Stimulated activated CD8-positive, alpha-beta memory T cell treated with anti-CD3 and anti-CD28 coated beads, Interleukin-2, amount 100 ng/mL, for 1 hour (primary cell): ENCODE results near the gene ZNF84.

ENCODE experiments used
- DNase-seq, 2 donors: peaks; one replicate each; pipeline ENCODE4 v3.0.0-alpha.2; 2020; ENCODE audit warnings: low read depth in 2 of 2

Gene ZNF84

GRCh38 chr12:133037207-133038005 lies at the start of gene ZNF84:
Gene ZNF84 (plus strand): TSS chr12:133037509. CDS start chr12:133041468, 3,959 bp downstream.
- peak; percentile 94 for DNase-seq

DNA sequence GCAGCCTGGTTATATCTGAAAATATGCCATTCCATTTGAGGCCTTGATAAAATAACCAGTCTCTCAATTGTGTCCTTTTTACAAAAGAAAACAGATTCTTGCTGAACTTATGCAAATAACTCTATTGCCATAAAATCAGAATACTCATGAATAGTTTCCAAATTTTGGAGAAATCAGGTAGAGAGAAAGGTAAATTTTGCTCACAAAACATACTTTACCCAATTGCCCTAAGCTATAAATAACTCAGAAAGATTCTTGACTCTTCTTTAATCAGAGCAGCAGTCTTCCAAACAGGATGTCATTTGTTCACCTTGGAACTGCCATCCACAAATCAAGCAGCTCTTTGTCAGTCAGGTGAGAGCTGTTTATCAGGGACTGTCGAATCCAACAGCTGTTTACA lies 38.6 kb upstream of the ZNF84 start:
- no peak for DNase-seq

DNA sequence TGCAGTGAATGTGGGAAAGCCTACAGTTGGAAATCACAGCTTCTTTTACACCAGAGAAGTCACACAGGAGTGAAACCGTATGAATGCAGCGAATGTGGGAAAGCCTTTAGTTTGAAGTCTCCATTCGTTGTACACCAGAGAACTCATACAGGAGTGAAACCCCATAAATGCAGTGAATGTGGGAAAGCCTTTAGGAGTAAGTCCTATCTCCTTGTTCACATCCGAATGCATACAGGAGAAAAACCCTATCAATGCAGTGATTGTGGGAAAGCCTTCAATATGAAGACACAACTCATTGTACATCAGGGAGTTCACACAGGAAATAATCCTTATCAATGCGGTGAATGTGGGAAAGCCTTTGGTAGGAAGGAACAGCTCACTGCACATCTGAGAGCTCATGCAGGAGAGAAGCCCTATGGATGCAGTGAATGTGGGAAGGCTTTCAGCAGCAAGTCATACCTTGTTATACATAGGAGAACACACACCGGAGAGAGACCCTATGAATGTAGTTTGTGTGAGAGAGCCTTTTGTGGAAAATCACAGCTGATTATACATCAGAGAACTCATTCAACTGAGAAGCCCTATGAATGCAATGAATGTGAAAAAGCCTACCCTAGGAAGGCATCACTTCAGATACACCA lies 26.5 kb upstream of the ZNF84 start:
- DNase-seq = no peak

DNA sequence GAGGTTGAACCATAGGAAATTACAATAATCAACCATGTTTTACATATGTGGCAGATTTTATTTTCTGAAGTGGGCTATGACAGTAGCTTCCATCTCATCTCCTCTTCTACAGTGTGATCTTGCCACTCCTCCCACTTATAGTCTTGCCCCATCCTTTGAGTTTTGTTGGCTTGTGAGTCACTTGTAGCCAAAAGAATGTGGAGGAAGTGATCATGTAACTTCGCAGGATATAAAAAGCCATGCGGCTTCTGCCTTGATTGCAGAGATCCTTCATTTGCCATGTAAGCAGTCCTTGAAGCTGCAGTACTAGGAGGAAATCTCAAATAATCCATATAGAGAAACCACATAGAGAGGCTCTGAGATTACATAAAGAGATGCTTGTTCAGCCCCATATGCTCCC lies 13.7 kb upstream of the ZNF84 start:
- no peak for DNase-seq

- DNase-seq = no peak
Observed at GRCh38 chr12:133026996-133027395, 10.3 kb upstream of the ZNF84 start.

DNA sequence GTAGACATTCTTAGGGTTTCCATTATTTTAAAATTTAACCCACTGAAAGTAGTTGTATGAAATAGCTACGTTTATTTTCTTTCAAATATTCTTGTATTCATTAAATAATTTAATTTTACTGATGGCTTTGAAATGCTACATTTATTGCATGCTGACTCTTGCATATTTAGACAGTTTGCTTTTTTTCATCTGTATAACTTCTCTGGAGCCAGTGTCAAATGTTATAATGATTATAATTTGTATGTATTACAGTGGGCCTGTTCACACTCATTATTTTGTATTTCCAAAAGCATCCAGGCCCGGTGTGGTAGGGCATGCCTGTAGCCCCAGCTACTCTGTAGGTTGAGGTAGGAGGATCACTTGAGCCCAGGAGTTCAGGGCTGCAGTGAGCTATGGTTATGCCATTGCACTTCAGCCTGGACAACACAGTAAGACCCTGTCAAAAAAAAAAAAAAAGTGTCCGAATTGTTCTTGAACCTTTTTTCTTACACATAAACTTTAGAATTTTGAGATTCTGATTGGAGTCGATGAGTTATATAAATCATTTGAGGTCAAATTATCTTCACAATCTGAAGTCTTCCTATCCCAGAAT lies 905 bp downstream of the ZNF84 start:
- no peak for DNase-seq

DNA sequence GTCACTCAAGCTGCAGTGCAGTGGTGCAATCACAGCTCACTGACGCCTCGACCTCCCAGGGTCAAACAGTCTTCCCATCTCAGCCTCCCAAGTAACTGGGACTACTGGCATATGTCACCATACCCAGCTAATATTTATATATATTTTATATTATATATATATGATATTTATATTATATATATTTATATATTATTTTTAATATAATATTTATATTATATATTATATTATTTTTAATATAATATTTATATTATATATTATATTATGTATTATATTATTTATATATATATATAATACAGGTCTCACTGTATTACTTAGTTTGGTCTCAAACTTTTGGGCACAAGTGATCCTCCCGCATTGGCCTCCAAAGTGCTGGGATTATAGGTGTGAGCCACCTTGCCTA lies 9.4 kb downstream of the ZNF84 start:
- no peak for DNase-seq

DNA sequence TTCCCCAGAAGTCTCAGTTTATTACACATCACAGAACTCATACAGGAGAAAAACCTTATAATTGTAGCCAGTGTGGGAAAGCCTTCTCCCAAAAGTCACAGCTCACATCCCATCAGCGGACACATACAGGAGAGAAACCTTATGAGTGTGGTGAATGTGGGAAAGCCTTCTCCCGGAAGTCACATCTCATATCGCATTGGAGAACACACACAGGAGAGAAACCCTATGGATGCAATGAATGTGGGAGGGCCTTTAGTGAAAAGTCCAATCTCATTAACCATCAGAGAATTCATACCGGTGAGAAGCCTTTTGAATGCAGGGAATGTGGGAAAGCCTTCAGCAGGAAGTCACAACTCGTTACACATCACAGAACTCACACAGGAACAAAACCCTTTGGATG lies 20.1 kb downstream of the ZNF84 start:
- DNase-seq = no peak

DNA sequence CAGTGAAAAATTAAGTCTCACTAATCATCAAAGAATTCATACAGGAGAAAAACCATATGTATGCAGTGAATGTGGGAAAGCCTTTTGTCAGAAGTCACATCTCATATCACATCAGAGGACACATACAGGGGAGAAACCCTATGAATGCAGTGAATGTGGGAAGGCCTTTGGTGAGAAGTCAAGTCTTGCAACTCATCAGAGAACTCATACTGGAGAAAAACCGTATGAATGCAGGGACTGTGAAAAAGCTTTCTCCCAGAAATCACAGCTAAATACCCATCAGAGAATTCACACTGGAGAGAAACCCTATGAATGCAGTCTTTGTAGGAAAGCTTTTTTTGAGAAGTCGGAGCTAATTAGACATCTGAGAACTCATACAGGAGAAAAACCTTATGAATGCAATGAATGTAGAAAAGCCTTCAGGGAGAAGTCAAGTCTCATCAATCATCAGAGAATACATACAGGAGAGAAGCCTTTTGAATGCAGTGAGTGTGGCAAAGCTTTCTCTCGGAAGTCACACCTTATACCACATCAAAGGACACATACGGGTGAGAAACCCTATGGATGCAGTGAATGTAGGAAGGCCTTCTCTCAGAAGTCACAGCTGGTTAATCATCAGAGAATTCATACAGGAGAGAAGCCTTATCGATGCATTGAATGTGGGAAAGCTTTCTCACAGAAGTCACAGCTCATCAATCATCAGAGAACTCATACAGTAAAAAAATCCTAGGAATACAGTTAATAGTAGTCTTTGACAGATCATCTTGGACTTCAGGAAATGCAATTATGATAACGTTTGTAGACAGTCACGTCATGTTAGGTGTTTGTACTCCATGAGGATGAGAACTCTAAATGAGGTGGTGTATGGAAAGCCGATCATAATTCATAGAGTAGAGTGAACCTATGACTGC lies 21.1 kb downstream of the ZNF84 start:
- no peak for DNase-seq

- DNase-seq = no peak
Observed at GRCh38 chr12:133061954-133062353, 24.6 kb downstream of the ZNF84 start.

- no peak for DNase-seq
Observed at GRCh38 chr12:133063556-133063955, 26.2 kb downstream of the ZNF84 start.

GRCh38 chr12:133073836-133074235 lies 36.5 kb downstream of the ZNF84 start:
- DNase-seq = no peak

GRCh38 chr12:133080026-133080367 lies 42.7 kb downstream of the ZNF84 start:
- DNase-seq = peak; percentile 86 to 90

- DNase-seq = peak; percentile 83 to 89
Observed at GRCh38 chr12:133080368-133081158, 43.3 kb downstream of the ZNF84 start, which contains the start of gene ZNF140. Gene ZNF140 (plus strand): TSS chr12:133080923. CDS start chr12:133081321, 398 bp downstream.

- DNase-seq = no peak
Observed at GRCh38 chr12:133081159-133081780, 44.0 kb downstream of the ZNF84 start.

- DNase-seq = no peak
Observed at GRCh38 chr12:133083345-133083744, 46.0 kb downstream of the ZNF84 start.

DNA sequence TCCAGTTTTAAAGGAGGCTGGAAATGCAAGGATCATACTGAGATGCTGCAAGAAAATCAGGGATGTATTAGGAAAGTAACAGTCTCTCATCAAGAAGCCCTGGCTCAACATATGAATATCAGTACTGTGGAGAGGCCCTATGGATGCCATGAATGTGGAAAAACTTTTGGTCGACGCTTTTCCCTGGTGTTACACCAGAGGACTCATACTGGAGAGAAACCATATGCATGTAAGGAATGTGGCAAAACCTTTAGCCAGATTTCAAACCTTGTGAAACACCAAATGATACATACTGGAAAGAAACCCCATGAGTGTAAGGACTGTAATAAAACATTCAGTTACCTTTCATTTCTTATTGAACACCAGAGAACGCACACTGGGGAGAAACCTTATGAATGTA lies 68.3 kb downstream of the ZNF84 start:
- no peak for DNase-seq

GRCh38 chr12:133106253-133106652 lies 68.9 kb downstream of the ZNF84 start:
- no peak for DNase-seq

DNA sequence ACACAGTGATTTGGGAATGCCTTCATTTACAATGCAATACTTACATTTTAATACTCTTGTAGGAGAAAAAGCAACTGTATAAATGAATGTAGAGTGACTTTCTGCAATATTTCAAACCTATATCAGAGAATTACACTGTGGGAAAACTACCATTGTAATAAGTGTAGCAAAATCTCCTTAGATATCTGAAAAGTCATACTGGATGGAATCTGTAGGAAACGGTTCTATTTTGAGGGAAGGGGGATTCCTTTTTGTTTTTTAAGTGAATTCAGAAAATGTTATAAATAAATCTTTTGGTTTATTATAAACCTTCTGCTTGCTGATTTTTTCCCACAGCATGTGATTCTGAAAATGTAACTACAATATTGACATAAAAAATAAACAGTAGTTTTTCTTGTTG lies 69.8 kb downstream of the ZNF84 start:
- no peak for DNase-seq

DNA sequence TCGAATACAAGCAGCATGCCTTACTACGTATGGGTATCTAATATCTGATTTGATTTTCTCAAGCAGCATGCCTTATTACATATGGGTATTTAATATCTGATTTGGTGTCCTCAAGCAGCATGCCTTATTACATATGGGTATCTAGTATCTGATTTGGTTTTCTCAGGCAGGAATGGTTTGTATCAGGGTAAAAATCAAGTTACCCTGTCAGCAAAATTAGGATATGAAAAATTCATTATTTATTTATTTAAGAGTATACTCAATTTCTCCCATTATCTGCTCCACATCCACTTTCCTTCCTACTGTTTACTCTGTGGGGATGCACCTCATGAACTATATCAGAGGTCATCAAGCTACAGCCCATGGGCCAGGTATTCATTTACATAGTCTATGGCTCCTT lies 70.8 kb downstream of the ZNF84 start:
- DNase-seq = no peak
